Measurements from ENCODE around the gene ASPSCR1. TPM values are rescaled to one million over a fixed set of nuclear protein-coding genes. Genes with fewer than 3 reads are reported as not detected.

ASPSCR1 gene
- total and polyA plus RNA-seq, 2 of the 4 experiments (the other 2 are of a cell fraction) = 7.2 to 17.2 TPM

GRCh38 chr17:82035488-82035887, 58.1 kb downstream of the ASPSCR1 start:
- CTCF ChIA-PET = no interaction called here
- Histone ChIP-seq H3K4ac (ENCODE audit: low read depth, low read length) (no peak overlapping the region), H3K56ac (ENCODE audit: extremely low read depth, insufficient read depth, low read length) (no peak overlapping the region), H3K79me1 (ENCODE audit: low read depth in 1 of 2, low read length in 2 of 2) (peaks cover 7 to 12% of the 10 kb centered on the region in 2 experiments), H3K9ac (ENCODE audit: low read depth, low read length) (no peak overlapping the region), H3K23ac (ENCODE audit: low read depth, low read length) (no peak overlapping the region), H3K4me1 (ENCODE audit: control insufficient read depth, insufficient read depth, low read length) (peaks cover 11% of the 10 kb centered on the region), H2BK5ac (ENCODE audit: low read depth, low read length, poor library complexity, severe bottlenecking) (no peak overlapping the region), H2BK15ac (ENCODE audit: low read depth, low read length) (no peak overlapping the region), H3K27me3 (ENCODE audit: control insufficient read depth, insufficient read depth, low read length) (no peaks in the 10 kb centered on the region), H3K18ac (ENCODE audit: low read depth, low read length) (no peak overlapping the region), H4K8ac (ENCODE audit: low read depth in 2 of 2, low read length in 2 of 2) (no peak overlapping the region), H3K9me1 (ENCODE audit: insufficient read depth, low read length) (0 out of 2 replicates have a peak, but pooled peaks cover 7% of the 10 kb centered on the region), H2BK120ac (ENCODE audit: low read depth, low read length) (no peak overlapping the region), H3K27ac (ENCODE audit: insufficient read depth, low read length) (no peak overlapping the region), H3K4me3 (ENCODE audit: insufficient read depth, low read depth, low read length) (no peak overlapping the region), H4K91ac (ENCODE audit: insufficient read depth, low read depth, low read length) (no peak overlapping the region), H2AFZ (replicated peaks; ENCODE audit: low read length, poor library complexity) (peak overlapping the region; percentile 3), H3K14ac (replicated peaks; ENCODE audit: low read depth, low read length) (no peak overlapping the region), H4K5ac (ENCODE audit: low read depth, low read length) (no peak overlapping the region), H3K9me3 (ENCODE audit: control insufficient read depth, insufficient read depth, low read length) (no peaks in the 10 kb centered on the region), H2BK20ac (ENCODE audit: low read depth, low read length) (no peak overlapping the region), H2AK5ac (ENCODE audit: low read depth, low read length) (no peak overlapping the region), H4K20me1 (ENCODE audit: insufficient read depth, low read length) (peaks cover 5% of the 10 kb centered on the region), H3K4me2 (ENCODE audit: low read depth, low read length) (no peak overlapping the region), H3K36me3 (ENCODE audit: control insufficient read depth, insufficient read depth, low read length) (no peaks in the 10 kb centered on the region), H2AK9ac (replicated peaks; ENCODE audit: low read depth, low read length, poor library complexity) (peak overlapping the region; percentile 5)
- WGBS, 2 experiments (ENCODE audit: extremely low coverage in 2 of 2, insufficient read length in 1 of 2) = 64% methylated on average over 2 of the region's 8 CpGs; no CpG with 5 or more reads in 1 of the 2 experiments
- dilution Hi-C loops (cut with HindIII; ENCODE audit: low sequenced_read_pairs, unreplicated experiment) = no loop called here
- TF ChIP-seq ELK1 (IDR thresholded peaks at IDR 0.05; ENCODE audit: borderline replicate concordance, low read depth, low read length) (no peak), BHLHE40 (IDR thresholded peaks at IDR 0.05; ENCODE audit: low read depth, low read length) (no peak), MAFK (IDR thresholded peaks at IDR 0.05; ENCODE audit: low read depth, low read length) (no peak), RCOR1 (IDR thresholded peaks at IDR 0.05; ENCODE audit: insufficient replicate concordance, low read length) (no peak), SMC3 (IDR thresholded peaks at IDR 0.05; ENCODE audit: low read depth, low read length) (no peak), NFE2L2 (IDR thresholded peaks at IDR 0.05; ENCODE audit: low read depth, low read length) (no peak), POLR2A (IDR thresholded peaks at IDR 0.05; ENCODE audit: low read depth, low read length) (no peak)
- in situ Hi-C loops (cut with MboI; ENCODE audit: low sequenced_read_pairs) = no loop called here
- BruUV-seq (replicated peaks) = no TSS peak
- DNase-seq (no peak), ATAC-seq (ENCODE audit: low read depth) (no peak)
- POLR2A ChIA-PET (ENCODE audit: unreplicated experiment) = no interaction called here
- intact Hi-C loops (cut with micrococcal nuclease) = loop anchor here (10.0 kb wide), 1 partner anchor 289 kb away; no protein-coding TSS in a partner anchor
